ENCODE measurements around the gene ZCCHC7. TPM values are rescaled to one million over a fixed set of nuclear protein-coding genes. Genes with fewer than 3 reads are reported as not detected.

ZCCHC7 gene
- total and polyA plus RNA-seq, 9 of the 15 experiments (the other 6 are each of a cell fraction or from before 2014, with no cell fraction given): 34.1 to 68.9 (median 48.8) TPM

GRCh38 chr9:37335238-37335637 is 214.9 kb downstream of the ZCCHC7 start (continued):
- no peak for TF ChIP-seq ETV1 (tag; conservative IDR thresholded peaks at IDR 0.05; ENCODE audit: low read depth)
- no peak for TF ChIP-seq ZBTB12 (CRISPR knock-in tag; IDR thresholded peaks at IDR 0.05)
- TF ChIP-seq ZNF282 (CRISPR knock-in tag; IDR thresholded peaks at IDR 0.05): no peak
- TF ChIP-seq ATF2 (CRISPR knock-in tag; IDR thresholded peaks at IDR 0.05): no peak
- TF ChIP-seq BRCA1 (IDR thresholded peaks at IDR 0.05): no peak
- no peak for TF ChIP-seq BRCA1 (CRISPR knock-in tag; IDR thresholded peaks at IDR 0.05)
- TF ChIP-seq ZNF316 (IDR thresholded peaks at IDR 0.05): no peak
- TF ChIP-seq RBM25 (IDR thresholded peaks at IDR 0.05; ENCODE audit: low read depth, low read length, severe bottlenecking): peak; percentile 98
- TF ChIP-seq ZNF75A (CRISPR knock-in tag; IDR thresholded peaks at IDR 0.05): no peak
- TF ChIP-seq PCBP2 (IDR thresholded peaks at IDR 0.05; ENCODE audit: low read depth, low read length, poor library complexity, severe bottlenecking): no peak
- TF ChIP-seq TBP (optimal IDR thresholded peaks at IDR 0.05; ENCODE audit: low read depth, low read length): no peak
- no peak for TF ChIP-seq SREBF2 (CRISPR knock-in tag; IDR thresholded peaks at IDR 0.05)
- no peak for TF ChIP-seq KLF1 (tag; IDR thresholded peaks at IDR 0.05)
- TF ChIP-seq SMAD1 (IDR thresholded peaks at IDR 0.05; ENCODE audit: low read depth, low read length, partially characterized antibody): no peak
- TF ChIP-seq ZNF740 (CRISPR knock-in tag; IDR thresholded peaks at IDR 0.05): no peak
- TF ChIP-seq ZNF740 (tag; IDR thresholded peaks at IDR 0.05): no peak
- TF ChIP-seq ZNF512 (tag; IDR thresholded peaks at IDR 0.05): no peak
- TF ChIP-seq DPF2 (IDR thresholded peaks at IDR 0.05): no peak
- no peak for TF ChIP-seq PRPF4 (IDR thresholded peaks at IDR 0.05; ENCODE audit: insufficient read depth, low read depth, low read length, poor library complexity, severe bottlenecking)
- TF ChIP-seq DLX4 (CRISPR knock-in tag; IDR thresholded peaks at IDR 0.05): no peak
- no peak for TF ChIP-seq FOXP1 (CRISPR knock-in tag; IDR thresholded peaks at IDR 0.05)
- no peak for TF ChIP-seq TSHZ1 (CRISPR knock-in tag; IDR thresholded peaks at IDR 0.05)
